Esophagus muscularis mucosa (tissue), 4 donors: ENCODE results near the gene TYSND1.

Source experiments
- CTCF ChIP-seq, 3 experiments: fragments of 200-600 bp in 2 of 3; fragments of 450-650 bp in 1 of 3; sonication (generic) in 2 of 3; IDR thresholded peaks; one replicate each; pipeline ENCODE4 v1.5.1; 2017 to 2019; ENCODE audit warnings: antibody characterized with exemption in 3 of 3, mild to moderate bottlenecking in 2 of 3, moderate library complexity in 1 of 3
- EP300 ChIP-seq: sonication (generic); formaldehyde crosslinking; IDR thresholded peaks from one replicate; pipeline ENCODE4 v1.6.1; 2017; ENCODE audit warnings: antibody characterized with exemption
- POLR2A ChIP-seq: fragments of 450-650 bp; IDR thresholded peaks from one replicate; pipeline ENCODE4 v1.6.1; 2017; ENCODE audit warnings: antibody characterized with exemption, moderate library complexity, mild to moderate bottlenecking, low read depth
- POLR2AphosphoS5 ChIP-seq, 2 donors: sonication (generic); formaldehyde crosslinking; IDR thresholded peaks; one replicate each; pipeline ENCODE4 v1.6.1; 2017; ENCODE audit warnings: antibody characterized with exemption in 2 of 2

GRCh38 chr10:70139151-70139996 lies 7.1 kb downstream of the TYSND1 start:
- no peak for TF ChIP-seq EP300
- TF ChIP-seq POLR2A = no peak
- TF ChIP-seq CTCF (IDR thresholded peaks at IDR 0.05) = no peak
- no peak for TF ChIP-seq POLR2AphosphoS5 (IDR thresholded peaks at IDR 0.05)
